Lung (tissue), 12 donors: ENCODE measurements around the gene PCBP3. TPM values are rescaled to one million over a fixed set of nuclear protein-coding genes. Genes with fewer than 3 reads are reported as not detected.

Experiments used
- ATAC-seq: fragments of 200-7000 bp; cut with Tn5 transposase; one replicate; pipeline ENCODE4 v1.9.1; 2020; ENCODE audit warnings: moderate number of reproducible peaks; ENCODE audit not compliant: insufficient read depth, low FRiP score
- DNase-seq, 3 donors: peaks; one replicate each; pipeline ENCODE4 v3.0.0-alpha.2; 2013 to 2017
- H3K27ac ChIP-seq, 2 donors: one replicate each; pipeline ENCODE4 v1.5.1; 2013; ENCODE audit warnings: mild to moderate bottlenecking in 2 of 2, moderate library complexity in 2 of 2, control low read depth in 1 of 2, inconsistent platforms in 1 of 2, low read depth in 1 of 2, low read length in 1 of 2
- H3K27me3 ChIP-seq, 3 donors: one replicate each; pipeline ENCODE4 v1.5.1; 2013; ENCODE audit warnings: low read length in 2 of 3; ENCODE audit not compliant: control insufficient read depth in 3 of 3, insufficient read depth in 3 of 3
- H3K36me3 ChIP-seq, 4 donors: one replicate each; pipeline ENCODE4 v1.5.1; 2013; ENCODE audit warnings: low read length in 4 of 4, mild to moderate bottlenecking in 1 of 4, moderate library complexity in 1 of 4; ENCODE audit not compliant: control insufficient read depth in 4 of 4, insufficient read depth in 4 of 4
- H3K4me1 ChIP-seq, 5 donors: one replicate each; pipeline ENCODE4 v1.5.1; 2013; ENCODE audit warnings: low read length in 5 of 5, mild to moderate bottlenecking in 2 of 5, moderate library complexity in 1 of 5; ENCODE audit not compliant: control insufficient read depth in 5 of 5, insufficient read depth in 5 of 5
- H3K4me3 ChIP-seq: one replicate; pipeline ENCODE4 v1.5.1; 2013; ENCODE audit warnings: mild to moderate bottlenecking, control low read depth, moderate library complexity
- H3K9ac ChIP-seq, 2 donors: one replicate each; pipeline ENCODE4 v1.5.1; 2013; ENCODE audit warnings: low read length in 2 of 2, control low read depth in 1 of 2; ENCODE audit not compliant: insufficient read depth in 1 of 2
- H3K9me3 ChIP-seq, 4 donors: one replicate each; pipeline ENCODE4 v1.5.1; 2013; ENCODE audit warnings: low read length in 3 of 4, mild to moderate bottlenecking in 1 of 4, moderate library complexity in 1 of 4; ENCODE audit not compliant: control insufficient read depth in 4 of 4, insufficient read depth in 3 of 4
- CTCF ChIP-seq: IDR thresholded peaks from 2 replicates; pipeline ENCODE4 v1.5.1; 2012; ENCODE audit warnings: mild to moderate bottlenecking; ENCODE audit errors: control extremely low read depth, extremely low read depth
- WGBS, 2 donors: extraction: QIAGEN DNeasy Blood & Tissue Kit; methylation state at CpG; one replicate each; pipeline ENCODE4 v1.1.7; 2013; 5-methylcytosine and 5-hydroxymethylcytosine counted together
- polyA plus RNA-seq, 2 donors: library from polyadenylated mRNA; stranded (reverse); fragments of 200-250 nt; gene quantifications; one replicate each; pipeline ENCODE4 v1.2.1, GENCODE V29; 2013
- total RNA-seq, 2 donors: library from RNA; depleted of rRNA in 1 of 2; stranded (reverse); fragments of >200 nt in 1 of 2; gene quantifications; one replicate each; pipeline ENCODE4 v1.2.1, GENCODE V29; 2014 to 2021
- donor health status: control.
- donor health status: control.
- donor health status: Bipolar disorder and iron deficiency.
- donor health status: healthy.
- donor health status: DM: yes; HTN: yes; CAD: no.

The PCBP3 gene
- total and polyA plus RNA-seq, 4 donors = 1.6 to 8.2 (median 3.1) TPM

- no peaks in the 10 kb centered on the region for H3K4me1 ChIP-seq
- no peaks in the 10 kb centered on the region for H3K36me3 ChIP-seq
- no peak overlapping the region for H3K4me3 ChIP-seq
- ATAC-seq = no peak
- no peak overlapping the region for H3K9ac ChIP-seq
- no peak for TF ChIP-seq CTCF
- WGBS, 2 donors = 91 to 92% methylated on average over 22 of the region's 22 CpGs
- peaks cover 0 to 2% (median 0%) of the 10 kb centered on the region in 3 donors for H3K27me3 ChIP-seq
- H3K27ac ChIP-seq = no peak overlapping the region
- no peaks in the 10 kb centered on the region for H3K9me3 ChIP-seq
- DNase-seq = no peak
Measured at GRCh38 chr21:45867671-45868081, 224.2 kb downstream of the PCBP3 start.

- ATAC-seq = no peak
- H3K36me3 ChIP-seq = no peaks in the 10 kb centered on the region
- H3K4me3 ChIP-seq = no peak overlapping the region
- H3K27ac ChIP-seq = no peak overlapping the region
- H3K27me3 ChIP-seq = peaks cover 0 to 2% (median 0%) of the 10 kb centered on the region in 3 donors
- DNase-seq = no peak
- no peaks in the 10 kb centered on the region for H3K9me3 ChIP-seq
- H3K4me1 ChIP-seq = no peaks in the 10 kb centered on the region
- WGBS, 2 donors = 83 to 85% methylated on average over 17 of the region's 17 CpGs
- no peak overlapping the region for H3K9ac ChIP-seq
- no peak for TF ChIP-seq CTCF
Measured at GRCh38 chr21:45868086-45868485, 224.6 kb downstream of the PCBP3 start.

GRCh38 chr21:45868488-45868887 is 225.0 kb downstream of the PCBP3 start:
- 77 to 83% methylated on average over 22 of the region's 22 CpGs for WGBS, 2 donors
- H3K36me3 ChIP-seq = no peaks in the 10 kb centered on the region

More at GRCh38 chr21:45868488-45868887, 225.0 kb downstream of the PCBP3 start:
- Histone ChIP-seq H3K9me3 (no peaks in the 10 kb centered on the region), H3K27me3 (peaks cover 0 to 2% (median 0%) of the 10 kb centered on the region in 3 donors), H3K9ac (no peak overlapping the region), H3K4me3 (no peak overlapping the region), H3K27ac (no peak overlapping the region), H3K4me1 (no peaks in the 10 kb centered on the region)
- TF ChIP-seq CTCF = no peak
- no peak for DNase-seq
- ATAC-seq = no peak
